CD4-positive, alpha-beta T cell treated with Interleukin-1 beta for 1 hour (primary cell): ENCODE results near the gene NFASC.

Source experiments
- DNase-seq, 2 donors: peaks; one replicate each; pipeline ENCODE4 v3.0.0-alpha.2; 2020 to 2022

NFASC gene

DNA sequence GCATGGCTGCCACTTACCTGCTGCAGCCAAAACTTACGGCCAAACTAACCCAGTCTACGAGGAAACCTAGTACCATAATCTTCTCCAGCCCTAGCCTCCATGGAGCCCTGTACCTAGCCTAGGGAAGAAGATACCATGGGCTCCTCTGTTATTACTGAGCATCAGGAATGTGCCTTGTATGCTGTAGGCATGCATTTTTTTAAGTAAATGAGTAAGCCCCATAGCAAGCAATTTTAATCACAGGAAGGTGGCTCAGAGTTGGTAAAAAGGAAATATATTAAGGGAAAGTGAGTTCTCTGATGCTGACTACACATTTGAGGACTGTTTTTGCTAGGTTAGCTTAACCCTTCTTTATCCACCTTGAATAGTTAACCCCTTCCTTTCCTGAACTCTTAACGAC lies 21.2 kb downstream of the NFASC start:
- DNase-seq, result no peak

GRCh38 chr1:204894031-204894430 lies 23.4 kb downstream of the NFASC start:
- no peak for DNase-seq

DNA sequence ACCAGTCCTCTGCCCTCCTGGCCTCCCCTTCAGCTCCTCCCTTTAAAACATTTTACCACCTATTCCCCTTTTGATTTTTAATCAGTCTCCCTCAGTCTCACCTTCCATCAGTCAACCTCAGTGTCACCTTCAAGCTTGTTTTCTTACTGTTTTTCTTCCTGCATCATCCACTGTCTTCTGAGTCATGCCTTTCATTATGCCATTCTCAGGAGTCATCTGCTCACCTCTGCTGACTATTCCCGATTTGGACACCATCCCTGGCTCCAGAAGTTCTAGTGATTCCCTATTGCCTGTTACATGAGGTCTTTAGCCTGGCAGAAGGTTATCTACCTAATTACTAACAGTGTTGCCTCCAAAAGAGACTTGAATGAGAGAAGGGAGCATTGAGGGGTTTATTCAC lies 23.9 kb downstream of the NFASC start:
- DNase-seq, result no peak

- DNase-seq, result no peak
These were observed 25.4 kb downstream of the NFASC start for GRCh38 chr1:204896023-204896422.

DNA sequence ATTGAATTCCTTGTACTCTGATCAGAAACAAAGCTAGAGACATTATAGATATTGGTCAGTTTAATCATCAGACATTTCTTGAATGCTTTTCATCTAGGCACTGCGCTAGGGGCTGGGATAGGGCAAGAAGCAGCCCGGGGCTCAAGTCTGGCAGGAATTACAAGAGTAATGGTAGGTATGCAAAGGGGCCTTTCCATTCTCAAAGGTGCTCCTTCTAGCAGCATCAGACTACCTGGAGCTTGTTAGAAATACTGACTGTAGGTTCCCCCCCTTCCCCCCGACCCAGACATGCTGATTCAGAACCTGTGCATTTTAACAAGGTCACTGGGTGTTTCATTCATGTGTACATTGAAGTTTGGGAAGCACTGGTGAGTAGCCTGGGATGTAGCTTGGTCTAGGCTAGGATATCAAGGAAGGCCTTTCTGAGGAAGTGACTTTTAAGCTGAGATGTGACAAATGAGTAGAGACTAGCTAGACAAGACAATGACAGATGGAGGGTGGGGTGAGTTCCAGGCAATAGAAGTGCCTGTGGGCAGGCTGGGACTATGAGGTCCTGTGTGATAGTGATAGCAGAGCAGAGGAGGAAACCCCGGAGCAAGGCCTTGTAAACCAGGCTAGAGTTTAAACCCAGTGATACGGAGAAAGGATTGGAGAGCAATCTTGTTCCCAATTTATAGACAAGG lies 26.3 kb downstream of the NFASC start:
- no peak for DNase-seq

GRCh38 chr1:204900721-204901120 lies 30.1 kb downstream of the NFASC start:
- DNase-seq, result no peak

DNA sequence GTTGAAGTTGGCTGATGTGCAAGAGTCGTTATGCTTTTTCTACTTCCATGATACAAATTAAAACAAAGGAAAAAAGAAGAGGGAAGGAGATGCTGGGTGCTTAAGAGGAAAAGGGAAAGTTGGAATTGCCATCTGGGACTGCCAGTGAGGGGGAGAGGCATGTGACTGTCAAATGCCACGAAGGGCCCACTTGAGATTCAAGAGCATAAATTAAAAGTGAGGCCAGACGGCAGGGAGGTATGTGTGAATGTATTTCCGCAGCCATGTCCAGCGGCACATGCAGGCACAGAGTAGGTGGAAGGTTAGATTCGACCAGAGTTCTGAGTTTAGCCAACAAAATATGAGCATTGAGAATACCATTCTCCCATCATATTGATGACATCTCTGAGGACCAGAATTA lies 32.0 kb downstream of the NFASC start:
- no peak for DNase-seq

GRCh38 chr1:204904228-204904810 lies 33.7 kb downstream of the NFASC start:
- DNase-seq, result no peak

DNA sequence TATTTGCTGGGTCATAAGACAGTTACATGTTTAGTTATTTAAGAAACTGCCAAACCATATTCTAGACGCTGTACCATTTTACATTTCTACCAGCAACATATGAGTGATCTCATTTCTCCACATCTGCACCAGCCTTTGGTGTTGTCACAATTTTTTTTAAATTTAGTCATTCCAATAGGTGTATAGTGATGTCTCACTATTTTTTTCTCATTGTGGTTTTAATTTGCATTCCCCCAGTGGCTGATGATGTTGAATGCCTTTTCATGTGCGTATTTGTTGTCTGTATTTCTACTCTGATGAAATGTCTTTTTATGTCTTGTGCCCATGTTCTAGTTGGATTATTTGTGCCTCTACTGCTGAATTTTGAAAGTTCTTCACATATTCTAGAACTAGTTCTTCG lies 38.4 kb downstream of the NFASC start:
- no peak for DNase-seq

DNA sequence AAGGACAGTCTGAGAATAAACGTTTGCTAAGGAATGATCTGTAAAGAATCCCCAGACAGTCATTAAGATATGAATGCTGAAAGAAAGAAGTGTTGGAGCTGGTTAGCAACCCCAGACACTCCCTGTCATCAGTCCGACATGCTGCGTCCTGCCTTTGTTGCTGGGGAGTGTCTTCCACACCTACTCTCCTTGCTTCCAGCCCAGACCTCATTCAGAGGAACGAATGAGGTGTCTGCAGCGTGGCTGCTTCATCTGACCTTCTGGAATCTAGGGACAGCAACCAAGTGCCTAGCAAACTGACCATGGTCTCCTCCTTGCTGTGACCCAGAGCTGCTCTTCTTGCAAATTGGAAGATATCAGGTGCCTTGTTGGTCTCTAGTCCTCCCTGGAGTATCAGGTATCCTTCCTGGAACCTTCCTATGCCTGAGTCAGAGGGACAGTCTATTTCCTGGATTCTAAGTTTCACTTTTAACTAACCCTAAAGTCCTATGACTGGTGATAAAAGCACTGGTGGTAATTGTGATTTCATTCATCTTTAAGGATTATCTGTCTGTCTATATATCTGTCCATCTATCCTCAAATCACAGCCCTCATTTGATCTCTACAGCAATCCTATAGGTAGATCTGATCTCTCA lies 45.3 kb downstream of the NFASC start:
- DNase-seq, result no peak

GRCh38 chr1:204917802-204918201 lies 47.1 kb downstream of the NFASC start:
- no peak for DNase-seq

- no peak for DNase-seq
These were observed 49.8 kb downstream of the NFASC start for GRCh38 chr1:204920511-204920910.

GRCh38 chr1:204920967-204921366 lies 50.3 kb downstream of the NFASC start:
- no peak for DNase-seq

DNA sequence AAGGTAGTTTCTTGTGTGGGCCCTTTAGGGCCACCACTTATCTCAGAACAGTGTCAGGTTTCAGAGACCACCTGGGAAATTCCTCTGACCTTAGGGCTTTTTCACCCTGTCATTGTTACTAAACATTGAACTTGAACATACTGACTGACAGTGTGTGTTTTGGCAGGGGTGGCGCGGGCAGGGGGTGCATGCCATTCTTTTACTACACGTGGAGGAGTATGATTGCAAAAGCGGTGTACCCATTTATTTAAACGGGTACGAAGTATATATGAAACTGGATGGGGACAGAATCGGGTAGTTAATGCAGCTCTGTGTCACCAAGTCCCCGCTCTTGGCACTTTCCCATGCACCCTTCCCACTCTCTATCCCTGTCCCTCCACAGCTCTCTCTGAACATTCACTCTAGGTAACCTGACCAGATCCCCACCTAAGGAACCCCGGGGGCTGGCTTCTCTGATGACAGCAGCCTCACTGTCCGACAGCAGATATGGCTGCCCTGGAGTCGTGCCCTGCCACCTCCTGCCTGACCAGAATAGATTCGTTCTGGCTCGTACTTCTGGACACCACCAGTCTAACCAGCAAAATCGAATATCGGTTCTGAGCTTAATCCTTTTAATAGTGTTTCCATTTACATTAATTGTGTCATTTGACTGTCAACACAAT lies 51.3 kb downstream of the NFASC start:
- DNase-seq, result no peak

- DNase-seq, result no peak
These were observed 52.5 kb downstream of the NFASC start for GRCh38 chr1:204923201-204923600.

DNA sequence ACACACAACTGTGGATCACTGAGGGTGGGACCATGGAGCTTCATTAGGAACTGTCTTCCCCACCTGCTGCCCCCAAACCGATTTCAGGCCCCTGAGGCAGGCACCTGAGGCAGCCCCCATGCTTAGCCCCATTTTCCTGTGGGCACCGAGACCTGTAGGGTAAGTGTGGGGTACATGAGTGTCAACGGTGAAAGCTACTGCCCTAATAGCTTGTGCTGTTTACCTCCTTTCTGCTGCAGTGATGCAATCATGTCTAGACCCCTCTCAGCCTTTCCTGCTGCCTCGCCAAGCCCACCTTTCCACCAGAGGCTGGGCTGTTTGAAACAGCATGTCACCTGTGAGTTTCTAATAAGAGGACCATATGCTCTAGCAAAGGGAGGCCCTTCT lies 53.0 kb downstream of the NFASC start:
- no peak for DNase-seq

- no peak for DNase-seq
These were observed 53.5 kb downstream of the NFASC start for GRCh38 chr1:204924013-204924759.

- no peak for DNase-seq
These were observed 55.0 kb downstream of the NFASC start for GRCh38 chr1:204925701-204926100.

DNA sequence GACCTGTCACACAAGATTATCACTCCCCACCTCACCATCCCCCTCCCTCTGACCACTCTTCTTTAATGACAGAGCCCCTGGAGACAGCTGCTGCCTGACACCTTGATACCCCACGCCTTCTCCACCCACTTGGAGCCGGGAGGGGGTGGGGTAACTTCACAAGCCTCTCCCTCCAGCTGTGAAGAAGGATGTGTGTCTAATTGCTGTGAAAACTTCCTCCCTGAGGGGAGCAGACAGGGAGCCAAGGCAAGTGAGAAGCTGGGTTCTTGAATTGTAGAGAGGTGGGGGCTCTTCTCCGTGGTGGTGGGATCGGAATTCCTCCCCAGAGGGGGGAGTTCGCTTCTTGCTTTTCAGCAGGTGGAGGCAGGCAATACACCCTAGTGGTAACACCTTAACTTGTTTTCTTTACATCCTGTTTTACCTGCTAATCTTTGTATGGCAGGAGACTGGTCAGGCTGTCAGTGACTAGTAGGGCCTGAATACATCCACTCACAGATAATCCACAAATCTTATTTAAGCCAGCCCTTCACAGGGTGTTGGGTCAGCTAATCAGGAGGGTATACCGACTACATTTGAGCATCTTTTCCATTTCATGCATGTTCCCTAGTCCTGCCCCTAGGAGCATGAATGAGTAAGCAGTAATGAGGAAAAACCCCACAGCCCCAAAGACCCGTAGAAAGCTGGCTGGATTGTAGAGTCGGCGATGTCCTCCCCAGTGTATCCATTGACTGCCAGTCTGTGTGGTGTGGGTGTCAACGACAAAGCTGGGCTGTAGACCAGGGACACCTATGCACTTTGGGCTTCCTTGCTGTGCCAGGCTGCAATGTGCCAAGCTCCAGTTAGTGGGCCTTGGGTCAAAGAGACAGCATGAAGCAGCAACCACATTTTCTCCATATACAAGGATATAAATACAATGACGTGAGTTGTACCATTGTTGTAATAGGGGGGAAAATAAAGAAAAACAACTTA lies 57.3 kb downstream of the NFASC start:
- no peak for DNase-seq

DNA sequence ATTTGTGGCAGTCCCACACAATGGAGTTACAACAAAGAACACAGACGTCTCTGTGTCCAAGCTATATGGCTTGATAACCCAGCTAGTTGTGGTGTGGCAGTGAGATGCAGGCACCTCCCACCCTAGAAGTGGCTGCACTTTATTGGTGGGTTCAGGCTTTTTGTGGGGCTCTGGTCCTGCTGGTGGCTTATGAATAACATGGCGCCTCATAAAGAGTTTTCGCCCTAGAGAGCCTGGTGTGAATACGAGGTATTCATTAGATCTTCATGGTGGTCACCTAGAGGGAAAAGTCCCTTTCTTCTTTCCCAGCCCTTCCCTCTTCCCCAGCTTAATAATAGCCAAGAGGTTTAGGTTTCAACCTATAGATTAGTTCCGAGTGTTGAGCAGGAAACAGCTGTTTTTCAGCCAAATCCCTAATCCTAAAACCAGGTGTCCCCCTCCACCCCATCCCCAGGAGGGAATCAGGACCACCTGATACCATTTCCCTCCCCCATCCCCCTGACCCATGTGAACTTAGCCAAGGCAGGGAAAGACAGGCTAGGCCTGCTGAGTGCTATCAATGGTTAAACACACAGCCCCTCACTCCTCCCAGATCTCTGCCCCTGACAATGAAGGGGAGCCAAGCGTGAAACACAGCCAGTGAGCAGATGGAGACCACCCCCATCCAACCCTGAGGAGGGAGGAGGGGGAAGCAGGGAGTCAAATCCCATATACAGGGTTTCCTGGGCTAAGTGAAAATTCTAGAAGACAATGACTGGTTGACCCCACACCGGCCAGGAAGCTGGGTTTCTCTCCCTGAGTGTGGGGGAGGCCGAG lies 58.2 kb downstream of the NFASC start:
- no peak for DNase-seq

DNA sequence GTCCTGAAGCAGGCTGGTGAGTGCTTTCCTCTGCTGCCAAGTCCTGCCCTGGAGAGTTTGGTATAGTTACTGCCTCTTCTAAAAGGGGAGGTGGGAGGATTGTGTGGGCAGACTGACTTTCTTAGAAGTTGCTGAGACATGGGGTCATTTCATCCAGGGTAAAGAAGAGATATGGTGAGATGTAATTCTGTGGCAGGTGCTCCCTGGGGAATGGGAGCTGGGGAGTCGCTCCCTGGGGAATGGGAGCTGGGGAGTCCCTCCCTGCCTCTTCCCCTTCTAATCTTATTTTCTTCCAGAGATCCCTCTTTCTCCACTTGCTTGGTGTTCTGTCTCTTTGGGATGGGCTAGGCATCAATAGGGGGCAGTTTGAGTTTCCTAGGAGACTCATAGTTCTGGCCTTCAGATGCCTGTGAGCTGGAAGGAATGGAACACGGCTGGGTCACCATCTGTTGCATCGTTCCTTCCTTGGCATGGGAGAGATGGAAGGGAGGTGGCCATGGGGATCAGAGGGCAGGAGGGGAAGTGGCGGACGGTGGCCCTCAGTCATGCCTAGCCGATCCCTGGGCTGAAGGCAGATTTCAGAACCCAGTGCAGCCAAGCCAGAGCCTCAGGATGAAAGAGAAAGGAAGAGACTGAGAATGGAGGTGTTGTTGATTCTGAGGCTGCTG lies 59.0 kb downstream of the NFASC start:
- no peak for DNase-seq
